Measurements from ENCODE around the gene TNFRSF19.

Gene TNFRSF19

DNA sequence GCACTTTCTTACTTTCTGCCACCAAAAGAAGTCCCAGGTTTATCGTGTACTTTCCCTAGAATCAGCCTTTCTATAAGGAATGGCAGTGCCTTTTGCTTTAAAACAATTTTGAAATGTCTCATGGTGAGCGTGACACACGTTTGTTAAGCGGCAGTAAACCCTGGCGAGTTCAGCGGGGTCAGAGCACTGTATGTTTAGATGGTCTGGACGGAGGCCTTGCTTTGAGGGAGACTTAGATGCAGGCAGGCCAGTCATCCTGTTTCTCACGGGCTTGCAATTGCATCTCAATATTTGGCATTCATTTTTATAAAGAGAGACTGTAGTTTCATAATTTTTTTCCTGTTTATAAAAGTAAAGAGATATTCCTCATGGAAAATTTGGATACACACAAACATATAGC is 96.4 kb downstream of the TNFRSF19 start:
- Histone ChIP-seq H3K79me1 (ENCODE audit: low read length) (no peaks in the 10 kb centered on the region), H3K18ac (ENCODE audit: low read length) (no peak overlapping the region), H2BK15ac (replicated peaks; ENCODE audit: low read depth) (no peak overlapping the region), H3K27me3 (ENCODE audit: insufficient read depth, low read length, poor library complexity) (no peaks in the 10 kb centered on the region), H3K4me2 (ENCODE audit: low read length) (no peak overlapping the region), H3K79me2 (ENCODE audit: control insufficient read depth, insufficient read depth, low read length) (no peaks in the 10 kb centered on the region), H2AK5ac (ENCODE audit: low read length) (no peak overlapping the region), H3K4me1 (ENCODE audit: control insufficient read depth, low read depth, low read length) (no peaks in the 10 kb centered on the region), H2BK120ac (ENCODE audit: low read depth, low read length) (no peak overlapping the region), H3K56ac (ENCODE audit: low read length) (no peak overlapping the region), H2BK5ac (ENCODE audit: low read length) (no peak overlapping the region), H3K23ac (ENCODE audit: low read length) (no peak overlapping the region), H3K4ac (ENCODE audit: low read depth, low read length) (no peak overlapping the region), H4K8ac (ENCODE audit: low read depth, low read length) (no peak overlapping the region), H3K36me3 (ENCODE audit: control insufficient read depth, insufficient read depth, low read length) (no peaks in the 10 kb centered on the region), H3K9ac (ENCODE audit: low read length) (no peak overlapping the region), H3K27ac (ENCODE audit: low read depth, low read length) (no peak overlapping the region), H3K4me3 (ENCODE audit: low read length) (no peak overlapping the region), H4K5ac (ENCODE audit: low read length) (no peak overlapping the region)
- WGBS (ENCODE audit: extremely low coverage, insufficient coverage, low lambda C conversion rate) = no CpG with 5 or more reads among the region's 8 CpGs
- DNase-seq = no peak

DNA sequence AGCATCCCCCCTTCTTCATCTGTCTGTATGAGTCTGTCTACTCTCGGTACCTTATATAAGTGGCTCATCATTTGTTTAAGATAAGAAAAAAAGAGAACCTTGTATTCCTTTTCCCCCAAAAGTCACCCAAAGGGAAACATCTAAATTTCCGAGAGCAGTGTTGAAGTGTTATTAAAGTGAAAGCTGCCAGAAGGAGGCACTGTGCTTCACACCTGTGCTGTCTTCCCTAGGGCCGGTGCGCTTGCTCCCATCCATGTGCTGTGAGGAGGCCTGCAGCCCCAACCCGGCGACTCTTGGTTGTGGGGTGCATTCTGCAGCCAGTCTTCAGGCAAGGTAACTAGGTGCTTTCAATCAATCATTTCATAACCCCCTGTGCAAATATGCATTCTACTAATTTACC is 97.5 kb downstream of the TNFRSF19 start:
- Histone ChIP-seq H3K23ac (ENCODE audit: low read length) (no peak overlapping the region), H2AK5ac (ENCODE audit: low read length) (no peak overlapping the region), H3K36me3 (ENCODE audit: control insufficient read depth, insufficient read depth, low read length) (no peaks in the 10 kb centered on the region), H3K4me3 (ENCODE audit: low read length) (no peak overlapping the region), H3K4me1 (ENCODE audit: control insufficient read depth, low read depth, low read length) (no peaks in the 10 kb centered on the region), H3K56ac (ENCODE audit: low read length) (no peak overlapping the region), H4K5ac (ENCODE audit: low read length) (no peak overlapping the region), H2BK15ac (replicated peaks; ENCODE audit: low read depth) (no peak overlapping the region), H3K18ac (ENCODE audit: low read length) (no peak overlapping the region), H2BK120ac (ENCODE audit: low read depth, low read length) (no peak overlapping the region), H3K4ac (ENCODE audit: low read depth, low read length) (no peak overlapping the region), H4K8ac (ENCODE audit: low read depth, low read length) (no peak overlapping the region), H2BK5ac (ENCODE audit: low read length) (no peak overlapping the region), H3K4me2 (ENCODE audit: low read length) (no peak overlapping the region), H3K27ac (ENCODE audit: low read depth, low read length) (no peak overlapping the region), H3K79me1 (ENCODE audit: low read length) (no peaks in the 10 kb centered on the region), H3K9ac (ENCODE audit: low read length) (no peak overlapping the region), H3K27me3 (ENCODE audit: insufficient read depth, low read length, poor library complexity) (no peaks in the 10 kb centered on the region), H3K79me2 (ENCODE audit: control insufficient read depth, insufficient read depth, low read length) (no peaks in the 10 kb centered on the region)
- no CpG with 5 or more reads among the region's 6 CpGs for WGBS (ENCODE audit: extremely low coverage, insufficient coverage, low lambda C conversion rate)
- DNase-seq = peak; percentile 42

DNA sequence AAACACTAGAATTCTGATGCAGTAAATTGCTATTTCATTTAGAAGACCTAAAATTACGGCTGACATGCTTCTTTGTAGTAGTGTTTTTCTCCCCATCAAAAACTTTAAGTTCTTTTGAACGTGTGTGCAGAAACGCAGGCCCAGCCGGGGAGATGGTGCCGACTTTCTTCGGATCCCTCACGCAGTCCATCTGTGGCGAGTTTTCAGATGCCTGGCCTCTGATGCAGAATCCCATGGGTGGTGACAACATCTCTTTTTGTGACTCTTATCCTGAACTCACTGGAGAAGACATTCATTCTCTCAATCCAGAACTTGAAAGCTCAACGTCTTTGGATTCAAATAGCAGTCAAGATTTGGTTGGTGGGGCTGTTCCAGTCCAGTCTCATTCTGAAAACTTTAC is 98.3 kb downstream of the TNFRSF19 start:
- DNase-seq = no peak
- Histone ChIP-seq H3K79me1 (ENCODE audit: low read length) (no peaks in the 10 kb centered on the region), H3K27ac (ENCODE audit: low read depth, low read length) (no peak overlapping the region), H3K79me2 (ENCODE audit: control insufficient read depth, insufficient read depth, low read length) (no peaks in the 10 kb centered on the region), H3K4ac (ENCODE audit: low read depth, low read length) (no peak overlapping the region), H4K5ac (ENCODE audit: low read length) (no peak overlapping the region), H3K4me2 (ENCODE audit: low read length) (no peak overlapping the region), H3K4me1 (ENCODE audit: control insufficient read depth, low read depth, low read length) (no peaks in the 10 kb centered on the region), H3K4me3 (ENCODE audit: low read length) (no peak overlapping the region), H3K23ac (ENCODE audit: low read length) (no peak overlapping the region), H3K9ac (ENCODE audit: low read length) (no peak overlapping the region), H4K8ac (ENCODE audit: low read depth, low read length) (no peak overlapping the region), H2AK5ac (ENCODE audit: low read length) (no peak overlapping the region), H2BK5ac (ENCODE audit: low read length) (no peak overlapping the region), H2BK120ac (ENCODE audit: low read depth, low read length) (peak overlapping the region; percentile 14), H3K36me3 (ENCODE audit: control insufficient read depth, insufficient read depth, low read length) (no peaks in the 10 kb centered on the region), H3K27me3 (ENCODE audit: insufficient read depth, low read length, poor library complexity) (no peaks in the 10 kb centered on the region), H3K56ac (ENCODE audit: low read length) (no peak overlapping the region), H2BK15ac (replicated peaks; ENCODE audit: low read depth) (no peak overlapping the region), H3K18ac (ENCODE audit: low read length) (no peak overlapping the region)
- no CpG with 5 or more reads among the region's 9 CpGs for WGBS (ENCODE audit: extremely low coverage, insufficient coverage, low lambda C conversion rate)

DNA sequence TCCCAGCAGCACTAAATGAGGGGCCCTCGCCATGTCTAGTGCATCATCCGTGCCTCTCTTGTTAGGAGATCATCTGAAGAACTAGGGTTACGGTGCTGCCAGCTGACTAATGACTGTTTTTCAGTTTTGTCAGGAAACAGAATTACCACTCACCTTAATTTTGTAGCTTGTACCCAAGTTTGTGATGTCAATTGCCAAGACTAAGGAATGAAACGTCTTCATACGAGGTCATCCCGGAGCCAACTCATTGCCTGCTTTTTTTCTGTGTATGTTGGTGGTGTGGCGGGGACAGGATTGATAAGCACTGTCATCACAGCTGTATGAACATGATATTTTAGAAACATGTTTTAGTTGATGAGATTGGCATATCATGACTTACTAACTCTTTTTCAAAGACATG is 100.6 kb downstream of the TNFRSF19 start:
- DNase-seq = no peak
- no peaks in the 10 kb centered on the region for H3K79me1 ChIP-seq (ENCODE audit: low read length)
- no peak overlapping the region for H2AK5ac ChIP-seq (ENCODE audit: low read length)
- no peak overlapping the region for H3K23ac ChIP-seq (ENCODE audit: low read length)
- no CpG with 5 or more reads among the region's 7 CpGs for WGBS (ENCODE audit: extremely low coverage, insufficient coverage, low lambda C conversion rate)
- no peaks in the 10 kb centered on the region for H3K36me3 ChIP-seq (ENCODE audit: control insufficient read depth, insufficient read depth, low read length)
- no peaks in the 10 kb centered on the region for H3K79me2 ChIP-seq (ENCODE audit: control insufficient read depth, insufficient read depth, low read length)
- H3K9ac ChIP-seq (ENCODE audit: low read length) = no peak overlapping the region
- H2BK5ac ChIP-seq (ENCODE audit: low read length) = no peak overlapping the region
- no peak overlapping the region for H3K56ac ChIP-seq (ENCODE audit: low read length)
- no peak overlapping the region for H3K27ac ChIP-seq (ENCODE audit: low read depth, low read length)
- no peak overlapping the region for H2BK120ac ChIP-seq (ENCODE audit: low read depth, low read length)
- no peaks in the 10 kb centered on the region for H3K4me1 ChIP-seq (ENCODE audit: control insufficient read depth, low read depth, low read length)
- H3K4ac ChIP-seq (ENCODE audit: low read depth, low read length) = no peak overlapping the region
- no peak overlapping the region for H4K8ac ChIP-seq (ENCODE audit: low read depth, low read length)
- no peak overlapping the region for H3K18ac ChIP-seq (ENCODE audit: low read length)
- H3K4me3 ChIP-seq (ENCODE audit: low read length) = no peak overlapping the region
- no peak overlapping the region for H2BK15ac ChIP-seq (replicated peaks; ENCODE audit: low read depth)
- no peak overlapping the region for H3K4me2 ChIP-seq (ENCODE audit: low read length)
- H3K27me3 ChIP-seq (ENCODE audit: insufficient read depth, low read length, poor library complexity) = no peaks in the 10 kb centered on the region
- no peak overlapping the region for H4K5ac ChIP-seq (ENCODE audit: low read length)

DNA sequence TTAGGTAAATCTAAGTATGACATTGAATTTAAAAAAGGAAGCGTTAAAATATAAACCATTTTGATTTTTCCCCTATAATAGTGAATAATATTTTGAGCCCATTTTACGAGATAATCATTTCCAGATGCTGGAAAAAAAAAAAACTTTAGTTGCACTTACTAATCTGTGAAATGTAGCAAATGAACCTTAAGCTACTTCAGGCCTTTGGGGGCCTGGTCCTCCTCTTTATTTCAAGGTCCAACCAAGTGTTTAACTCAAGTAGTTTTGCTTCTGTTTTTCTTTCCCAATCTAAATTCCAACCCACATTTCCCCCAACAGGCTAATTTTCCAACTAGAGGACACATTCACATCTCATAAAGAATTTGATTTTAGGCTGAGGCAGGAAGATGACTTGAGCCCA is 101.2 kb downstream of the TNFRSF19 start:
- no peak overlapping the region for H3K18ac ChIP-seq (ENCODE audit: low read length)
- no peaks in the 10 kb centered on the region for H3K4me1 ChIP-seq (ENCODE audit: control insufficient read depth, low read depth, low read length)
- H3K4ac ChIP-seq (ENCODE audit: low read depth, low read length) = no peak overlapping the region
- H3K56ac ChIP-seq (ENCODE audit: low read length) = no peak overlapping the region
- H4K8ac ChIP-seq (ENCODE audit: low read depth, low read length) = no peak overlapping the region
- no peaks in the 10 kb centered on the region for H3K27me3 ChIP-seq (ENCODE audit: insufficient read depth, low read length, poor library complexity)
- H2BK15ac ChIP-seq (replicated peaks; ENCODE audit: low read depth) = no peak overlapping the region
- 100% methylated on average over 1 of the region's 2 CpGs for WGBS (ENCODE audit: extremely low coverage, insufficient coverage, low lambda C conversion rate)
- H3K4me2 ChIP-seq (ENCODE audit: low read length) = no peak overlapping the region
- no peaks in the 10 kb centered on the region for H3K79me1 ChIP-seq (ENCODE audit: low read length)
- no peaks in the 10 kb centered on the region for H3K79me2 ChIP-seq (ENCODE audit: control insufficient read depth, insufficient read depth, low read length)
- no peak overlapping the region for H3K4me3 ChIP-seq (ENCODE audit: low read length)
- no peak overlapping the region for H2BK5ac ChIP-seq (ENCODE audit: low read length)
- no peak for DNase-seq
- no peak overlapping the region for H2AK5ac ChIP-seq (ENCODE audit: low read length)
- H3K23ac ChIP-seq (ENCODE audit: low read length) = no peak overlapping the region
- no peak overlapping the region for H3K27ac ChIP-seq (ENCODE audit: low read depth, low read length)
- H2BK120ac ChIP-seq (ENCODE audit: low read depth, low read length) = no peak overlapping the region
- H3K9ac ChIP-seq (ENCODE audit: low read length) = no peak overlapping the region
- H4K5ac ChIP-seq (ENCODE audit: low read length) = no peak overlapping the region
- no peaks in the 10 kb centered on the region for H3K36me3 ChIP-seq (ENCODE audit: control insufficient read depth, insufficient read depth, low read length)

DNA sequence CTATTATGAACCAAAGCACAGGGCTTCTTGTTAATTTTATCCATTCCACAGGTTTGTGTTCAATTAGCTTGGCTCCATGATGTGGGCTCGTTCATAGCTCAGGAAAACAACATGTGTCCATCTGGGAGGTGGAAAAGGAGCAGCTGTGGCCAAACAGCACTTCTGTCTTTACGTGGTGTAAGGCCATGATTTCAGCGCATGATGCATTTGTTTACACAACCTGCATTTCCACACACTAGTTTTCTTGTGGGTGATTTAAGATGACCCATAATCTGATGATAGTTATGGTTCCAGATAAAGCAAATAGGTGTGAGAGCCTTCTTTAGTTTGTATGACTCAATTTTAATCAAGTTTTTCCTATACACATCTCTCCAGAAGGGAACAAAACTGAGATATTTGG is 101.7 kb downstream of the TNFRSF19 start:
- H3K79me2 ChIP-seq (ENCODE audit: control insufficient read depth, insufficient read depth, low read length) = no peaks in the 10 kb centered on the region
- no peaks in the 10 kb centered on the region for H3K4me1 ChIP-seq (ENCODE audit: control insufficient read depth, low read depth, low read length)
- H2AK5ac ChIP-seq (ENCODE audit: low read length) = no peak overlapping the region
- H3K27me3 ChIP-seq (ENCODE audit: insufficient read depth, low read length, poor library complexity) = no peaks in the 10 kb centered on the region
- H3K9ac ChIP-seq (ENCODE audit: low read length) = no peak overlapping the region
- no peak overlapping the region for H3K23ac ChIP-seq (ENCODE audit: low read length)
- no peak for DNase-seq
- H2BK5ac ChIP-seq (ENCODE audit: low read length) = no peak overlapping the region
- H3K27ac ChIP-seq (ENCODE audit: low read depth, low read length) = no peak overlapping the region
- no peak overlapping the region for H4K5ac ChIP-seq (ENCODE audit: low read length)
- no CpG with 5 or more reads among the region's 3 CpGs for WGBS (ENCODE audit: extremely low coverage, insufficient coverage, low lambda C conversion rate)
- no peak overlapping the region for H3K56ac ChIP-seq (ENCODE audit: low read length)
- H3K4me3 ChIP-seq (ENCODE audit: low read length) = no peak overlapping the region
- no peak overlapping the region for H2BK15ac ChIP-seq (replicated peaks; ENCODE audit: low read depth)
- no peaks in the 10 kb centered on the region for H3K79me1 ChIP-seq (ENCODE audit: low read length)
- no peak overlapping the region for H3K4me2 ChIP-seq (ENCODE audit: low read length)
- no peak overlapping the region for H4K8ac ChIP-seq (ENCODE audit: low read depth, low read length)
- no peaks in the 10 kb centered on the region for H3K36me3 ChIP-seq (ENCODE audit: control insufficient read depth, insufficient read depth, low read length)
- no peak overlapping the region for H2BK120ac ChIP-seq (ENCODE audit: low read depth, low read length)
- no peak overlapping the region for H3K18ac ChIP-seq (ENCODE audit: low read length)
- no peak overlapping the region for H3K4ac ChIP-seq (ENCODE audit: low read depth, low read length)
